OCI-LY1 (cell line): ENCODE measurements around the gene PDZD11.

ENCODE experiments used
- EZH2 ChIP-seq: fragments of 200-600 bp; sonication (generic), shearing (Covaris generic); IDR thresholded peaks from 2 replicates; pipeline ENCODE4 v1.8.0; 2017; ENCODE audit warnings: borderline replicate concordance, mixed run types, mild to moderate bottlenecking, antibody characterized with exemption, low read length, moderate library complexity, mixed read lengths
- TF ChIP-seq, protein P1 (sequence below): fragments of 200-600 bp; sonication (generic), shearing (Covaris generic); IDR thresholded peaks from 2 replicates; pipeline ENCODE4 v1.5.1; 2017; ENCODE audit warnings: mild to moderate bottlenecking, antibody characterized with exemption, low read length, moderate library complexity, mixed read lengths

DNA sequence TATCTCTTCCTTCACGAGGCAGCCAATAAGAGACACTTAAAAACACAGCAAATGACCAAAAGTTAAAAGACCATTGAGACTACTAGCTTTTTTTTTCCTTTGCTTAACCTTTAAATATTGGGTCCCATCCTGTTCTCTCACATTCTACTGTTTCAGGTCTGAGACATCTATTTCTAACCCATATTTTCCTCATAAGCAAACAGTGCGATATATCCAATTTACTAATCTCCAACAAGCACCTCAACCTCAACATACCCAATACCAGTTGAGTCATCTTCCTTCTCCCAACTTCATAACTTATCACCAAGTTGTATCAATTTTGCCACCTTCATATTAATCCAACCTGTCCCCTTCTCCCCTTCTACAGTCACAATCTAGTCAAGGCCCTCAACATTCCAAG lies 48.2 kb downstream of the PDZD11 start:
- TF ChIP-seq, protein P1, sequence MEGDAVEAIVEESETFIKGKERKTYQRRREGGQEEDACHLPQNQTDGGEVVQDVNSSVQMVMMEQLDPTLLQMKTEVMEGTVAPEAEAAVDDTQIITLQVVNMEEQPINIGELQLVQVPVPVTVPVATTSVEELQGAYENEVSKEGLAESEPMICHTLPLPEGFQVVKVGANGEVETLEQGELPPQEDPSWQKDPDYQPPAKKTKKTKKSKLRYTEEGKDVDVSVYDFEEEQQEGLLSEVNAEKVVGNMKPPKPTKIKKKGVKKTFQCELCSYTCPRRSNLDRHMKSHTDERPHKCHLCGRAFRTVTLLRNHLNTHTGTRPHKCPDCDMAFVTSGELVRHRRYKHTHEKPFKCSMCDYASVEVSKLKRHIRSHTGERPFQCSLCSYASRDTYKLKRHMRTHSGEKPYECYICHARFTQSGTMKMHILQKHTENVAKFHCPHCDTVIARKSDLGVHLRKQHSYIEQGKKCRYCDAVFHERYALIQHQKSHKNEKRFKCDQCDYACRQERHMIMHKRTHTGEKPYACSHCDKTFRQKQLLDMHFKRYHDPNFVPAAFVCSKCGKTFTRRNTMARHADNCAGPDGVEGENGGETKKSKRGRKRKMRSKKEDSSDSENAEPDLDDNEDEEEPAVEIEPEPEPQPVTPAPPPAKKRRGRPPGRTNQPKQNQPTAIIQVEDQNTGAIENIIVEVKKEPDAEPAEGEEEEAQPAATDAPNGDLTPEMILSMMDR = no peak
- TF ChIP-seq EZH2 = no peak
